Dermis microvascular lymphatic vessel endothelial cell (primary cell): Measurements from ENCODE around the gene LLGL2. TPM values are rescaled to one million over a fixed set of nuclear protein-coding genes. Genes with fewer than 3 reads are reported as not detected.
"Not testable (repeated sequence)": the region's sequence is repeated elsewhere in the genome, so short reads cannot be mapped to it uniquely, and the experiment has no call there.

Source experiments
- DNase-seq, 2 donors: peaks; one replicate each; pipeline versions ENCODE4 v3.0.0 to v3.0.0-alpha.2; 2010; ENCODE audit warnings: low read depth in 2 of 2
- total RNA-seq: library from RNA; depleted of rRNA; stranded (reverse); fragments of >200 nt; gene quantifications from 2 replicates; pipeline ENCODE4 v1.2.1, GENCODE V29; 2014

The LLGL2 gene
- total RNA-seq, 1 donor from 2014 or later = 12.6 TPM

DNA sequence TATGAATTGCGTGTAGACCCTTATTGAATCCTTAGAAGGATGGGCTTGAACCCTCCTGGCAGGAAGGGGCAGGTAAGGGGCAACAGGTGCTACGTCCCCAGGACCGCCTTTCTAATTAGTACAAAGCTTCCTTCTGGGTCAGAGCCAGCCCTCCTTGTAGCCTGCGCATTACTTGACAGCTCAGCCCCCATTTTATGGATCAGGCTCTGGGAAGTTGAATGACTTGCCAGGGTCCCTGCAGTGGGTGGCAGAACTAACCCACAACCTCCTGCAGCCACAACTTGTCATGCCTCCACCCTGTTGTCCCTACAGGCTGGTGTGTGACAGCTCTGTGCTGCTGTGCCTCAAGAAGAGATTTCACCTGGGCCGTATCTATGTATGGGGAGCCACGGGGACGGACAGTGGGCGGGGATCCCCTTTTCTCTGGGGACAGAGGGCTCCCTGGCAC, 64.8 kb downstream of the LLGL2 start:
- DNase-seq = no peak

DNA sequence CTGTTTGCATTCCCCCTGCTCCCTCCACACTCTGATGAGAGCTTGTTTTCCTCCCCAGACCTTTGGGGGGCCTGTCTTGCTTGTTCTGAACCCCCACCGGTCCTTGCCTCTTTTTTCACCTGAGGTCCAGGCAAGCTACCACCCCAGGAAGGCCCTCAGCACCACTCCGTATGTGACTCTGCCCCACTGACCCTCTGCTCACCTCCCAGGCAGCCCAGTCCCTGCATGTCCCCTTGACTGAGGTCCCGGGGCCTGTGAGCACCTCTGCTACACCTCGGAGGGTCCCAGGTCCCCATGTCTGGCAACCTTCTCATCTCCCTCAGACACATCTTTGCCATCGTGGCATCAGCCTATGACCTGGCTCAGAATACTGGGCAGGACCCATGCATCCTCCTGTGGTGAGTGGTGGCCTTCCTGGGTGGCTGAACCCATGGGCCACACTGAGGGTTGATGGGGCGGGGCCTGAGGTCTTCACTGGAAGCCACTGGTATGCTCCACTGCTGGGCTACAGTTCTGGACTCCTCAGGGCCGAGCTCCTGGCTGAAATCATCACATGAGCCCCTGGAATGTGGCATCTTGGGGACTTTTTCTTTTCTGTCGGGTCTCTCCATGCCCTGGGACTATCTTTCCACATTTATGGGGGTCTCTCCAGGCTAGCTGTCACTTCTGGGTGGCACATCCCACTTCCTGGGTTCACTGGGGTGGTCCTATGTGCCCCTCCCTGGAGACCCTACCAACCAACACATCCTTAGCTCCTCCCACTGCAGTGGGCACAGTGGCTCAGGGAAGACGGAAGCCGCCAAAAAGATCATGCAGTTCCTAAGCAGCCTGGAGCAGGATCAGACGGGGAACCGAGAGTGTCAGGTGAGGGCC, 65.6 kb downstream of the LLGL2 start:
- DNase-seq = no peak

DNA sequence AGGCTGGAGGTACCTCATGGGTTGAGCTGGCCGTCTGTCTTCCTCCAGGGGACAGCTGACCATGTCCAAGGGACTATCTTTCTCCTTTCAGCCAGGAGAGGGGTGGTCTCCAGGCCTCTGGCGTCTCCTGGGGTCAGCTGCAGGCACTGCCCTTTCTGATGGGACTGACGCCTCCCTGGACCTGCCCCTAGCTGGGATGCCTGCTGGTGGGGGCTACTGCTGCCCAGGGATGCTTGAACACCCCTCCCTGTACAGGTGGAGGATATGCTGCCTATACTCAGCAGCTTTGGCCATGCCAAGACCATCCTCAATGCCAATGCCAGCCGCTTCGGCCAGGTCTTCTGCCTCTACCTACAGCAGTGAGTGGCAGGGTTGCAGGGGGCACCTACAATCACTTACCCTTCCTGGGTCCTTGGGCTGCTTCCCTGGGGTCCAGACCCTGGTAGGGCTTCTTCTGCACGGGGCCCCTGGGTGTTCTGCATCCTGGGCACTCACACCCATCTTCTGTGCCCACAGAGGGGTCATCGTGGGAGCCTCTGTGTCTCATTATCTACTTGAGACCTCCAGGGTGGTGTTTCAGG, 66.3 kb downstream of the LLGL2 start:
- no peak for DNase-seq

DNA sequence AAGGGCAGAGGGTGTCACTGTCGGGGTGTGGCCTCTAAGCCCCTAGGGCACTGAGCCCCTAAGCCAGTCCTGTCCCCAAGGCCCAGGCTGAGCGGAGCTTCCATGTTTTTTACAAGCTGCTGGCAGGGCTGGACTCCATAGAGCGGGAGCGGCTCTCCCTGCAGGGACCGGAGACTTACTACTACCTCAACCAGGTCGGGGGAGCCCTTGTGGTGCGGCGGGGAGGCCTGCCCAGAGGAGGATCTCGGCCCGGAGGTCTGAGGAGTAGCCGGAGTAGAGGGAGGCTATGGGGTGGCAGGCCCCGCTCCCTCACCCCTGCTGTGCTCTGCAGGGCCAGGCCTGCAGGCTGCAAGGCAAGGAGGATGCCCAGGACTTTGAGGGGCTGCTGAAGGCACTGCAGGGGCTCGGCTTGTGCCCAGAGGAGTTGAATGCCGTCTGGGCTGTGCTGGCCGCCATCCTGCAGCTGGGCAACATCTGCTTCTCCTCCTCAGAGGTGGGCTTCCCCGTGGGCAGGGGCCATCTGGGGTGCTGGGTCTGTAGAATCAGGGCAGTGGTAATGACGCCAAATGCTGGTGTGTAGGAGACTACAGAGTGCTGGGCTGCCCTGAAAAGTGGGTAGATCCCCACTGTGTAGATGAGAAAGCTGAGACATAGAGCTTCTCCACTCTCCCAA, 67.0 kb downstream of the LLGL2 start:
- no peak for DNase-seq

DNA sequence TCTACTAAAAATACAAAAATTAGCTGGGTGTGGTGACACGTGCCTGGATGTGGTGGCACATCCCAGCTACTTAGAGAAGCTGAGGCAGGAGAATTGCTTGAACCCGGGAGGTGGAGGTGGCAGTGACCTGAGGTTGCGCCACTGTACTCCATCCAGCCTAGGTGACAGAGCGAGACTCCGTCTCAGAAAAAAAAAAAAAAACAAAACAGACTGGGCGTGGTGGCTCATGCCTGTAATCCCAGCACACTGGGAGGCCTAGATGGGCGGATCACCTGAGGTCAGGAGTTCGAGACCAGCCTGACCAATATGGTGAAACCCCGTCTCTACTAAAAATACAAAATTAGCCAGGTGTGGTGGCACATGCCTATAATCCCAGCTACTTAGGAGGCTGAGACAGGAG, 67.9 kb downstream of the LLGL2 start:
- DNase-seq = not testable (repeated sequence)

DNA sequence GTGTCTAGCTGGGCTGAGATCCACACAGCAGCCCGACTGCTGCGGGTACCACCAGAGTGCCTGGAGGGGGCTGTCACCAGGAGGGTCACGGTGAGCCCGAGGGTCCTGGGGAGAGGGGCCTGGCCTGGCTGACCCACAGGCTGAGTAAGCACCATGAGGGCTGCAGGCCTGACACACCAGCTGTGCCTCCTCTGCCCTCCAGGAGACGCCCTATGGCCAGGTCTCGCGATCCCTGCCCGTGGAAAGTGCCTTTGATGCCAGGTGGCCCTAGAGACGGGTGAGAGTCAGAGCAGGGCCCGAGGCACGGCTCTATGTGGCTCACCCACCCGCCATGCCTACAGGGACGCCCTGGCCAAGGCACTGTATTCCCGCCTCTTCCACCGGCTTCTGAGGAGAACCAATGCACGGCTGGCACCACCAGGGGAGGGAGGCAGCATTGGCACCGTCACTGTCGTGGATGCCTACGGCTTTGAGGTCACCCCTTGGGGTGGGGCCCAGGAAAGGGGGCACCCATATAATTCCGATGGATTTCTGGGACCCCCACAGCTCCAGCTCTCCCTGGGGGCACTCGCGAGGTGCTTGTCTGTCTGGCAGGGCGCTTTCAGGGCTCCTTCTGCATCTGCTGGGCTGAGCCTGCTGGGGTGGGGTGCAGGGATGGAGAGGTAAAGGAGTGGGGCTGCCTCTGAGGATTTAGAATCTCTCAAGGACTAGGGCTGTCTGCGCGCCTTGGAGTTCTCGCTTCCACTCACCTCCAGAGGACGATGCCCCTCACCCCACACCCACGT, 69.2 kb downstream of the LLGL2 start:
- DNase-seq = no peak

DNA sequence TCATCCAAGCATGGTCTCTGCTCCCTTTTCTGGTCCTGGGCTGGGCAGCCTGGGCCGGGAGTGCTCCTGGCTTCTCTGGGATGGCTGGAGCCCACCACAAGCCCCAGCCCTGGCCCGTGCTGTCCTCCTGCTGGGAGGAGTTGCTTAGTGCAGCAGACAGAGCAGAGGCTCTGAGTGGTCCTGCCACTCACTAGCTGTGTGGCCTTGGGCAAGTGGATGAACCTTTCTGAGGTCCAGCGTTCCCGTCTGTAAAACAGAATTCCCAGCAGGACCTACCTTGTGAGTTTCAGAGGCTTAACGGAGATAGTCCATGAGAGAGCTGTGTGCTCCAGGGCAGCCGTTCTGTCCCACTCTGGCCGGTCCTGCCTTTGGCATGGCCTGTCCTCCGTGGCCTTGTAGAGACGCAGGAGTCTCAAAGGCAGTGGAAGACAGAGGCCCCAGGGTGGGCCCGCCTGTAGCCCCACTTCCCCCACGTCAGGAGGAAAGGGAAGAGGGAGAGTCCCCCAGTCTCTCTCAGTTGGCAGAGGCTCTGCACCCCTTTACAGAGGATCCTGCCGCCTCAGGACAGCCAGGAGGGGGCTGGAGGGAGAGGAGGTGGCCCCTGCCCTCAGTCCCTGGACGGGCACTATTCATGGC, 69.9 kb downstream of the LLGL2 start:
- DNase-seq = no peak

DNA sequence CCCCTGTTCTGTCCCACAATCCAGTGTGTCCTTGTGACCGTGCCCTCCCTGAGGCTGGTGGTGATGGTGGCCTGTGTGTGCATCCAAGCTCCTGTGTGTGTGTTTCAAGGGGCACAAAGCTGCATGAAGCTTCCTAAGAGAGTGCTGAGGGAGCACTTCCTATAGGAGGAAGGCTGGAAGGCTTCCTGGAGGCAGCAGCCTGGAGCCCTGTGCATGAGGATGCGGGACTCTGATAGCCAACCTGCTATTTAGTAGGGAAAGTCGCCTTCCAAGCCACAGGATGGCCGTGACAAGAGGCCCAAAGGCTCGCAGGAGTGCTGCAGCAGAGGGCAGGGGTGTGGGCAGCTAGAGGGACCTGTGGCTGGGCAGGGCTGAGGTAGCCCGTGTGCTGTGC, 70.4 kb downstream of the LLGL2 start:
- no peak for DNase-seq

DNA sequence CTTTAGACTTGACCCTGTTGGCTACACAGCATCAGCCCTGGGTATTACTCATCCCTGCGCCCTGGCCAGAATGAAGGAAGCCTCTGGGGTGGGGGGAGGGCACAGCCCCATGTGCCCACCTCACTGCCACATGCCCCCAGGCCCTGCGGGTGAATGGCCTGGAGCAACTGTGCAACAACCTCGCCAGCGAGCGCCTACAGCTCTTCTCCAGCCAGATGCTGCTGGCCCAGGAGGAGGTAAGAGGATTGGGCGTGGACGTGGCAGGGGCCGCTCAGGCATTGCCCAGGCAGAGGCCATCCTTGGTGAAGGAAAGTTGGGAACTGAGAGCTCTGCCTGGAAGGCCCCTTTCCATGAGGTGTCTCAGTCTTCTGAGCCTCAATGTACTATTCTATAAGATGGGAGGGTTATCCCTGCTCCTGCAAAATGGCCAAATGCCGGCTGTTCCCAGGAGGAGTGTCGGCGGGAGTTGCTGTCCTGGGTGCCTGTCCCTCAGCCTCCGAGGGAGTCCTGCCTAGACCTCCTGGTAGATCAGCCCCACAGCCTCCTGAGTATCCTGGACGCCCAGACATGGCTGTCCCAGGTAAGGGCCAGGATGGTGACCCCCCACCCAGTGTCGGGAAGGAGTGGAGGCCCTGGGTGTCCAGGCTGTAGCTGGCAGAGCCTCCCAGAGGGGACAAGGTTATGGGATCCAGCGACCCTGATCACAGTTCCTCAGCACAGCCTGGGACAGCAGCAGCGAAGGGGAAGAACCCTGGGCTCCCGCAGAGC, 71.0 kb downstream of the LLGL2 start:
- no peak for DNase-seq

DNA sequence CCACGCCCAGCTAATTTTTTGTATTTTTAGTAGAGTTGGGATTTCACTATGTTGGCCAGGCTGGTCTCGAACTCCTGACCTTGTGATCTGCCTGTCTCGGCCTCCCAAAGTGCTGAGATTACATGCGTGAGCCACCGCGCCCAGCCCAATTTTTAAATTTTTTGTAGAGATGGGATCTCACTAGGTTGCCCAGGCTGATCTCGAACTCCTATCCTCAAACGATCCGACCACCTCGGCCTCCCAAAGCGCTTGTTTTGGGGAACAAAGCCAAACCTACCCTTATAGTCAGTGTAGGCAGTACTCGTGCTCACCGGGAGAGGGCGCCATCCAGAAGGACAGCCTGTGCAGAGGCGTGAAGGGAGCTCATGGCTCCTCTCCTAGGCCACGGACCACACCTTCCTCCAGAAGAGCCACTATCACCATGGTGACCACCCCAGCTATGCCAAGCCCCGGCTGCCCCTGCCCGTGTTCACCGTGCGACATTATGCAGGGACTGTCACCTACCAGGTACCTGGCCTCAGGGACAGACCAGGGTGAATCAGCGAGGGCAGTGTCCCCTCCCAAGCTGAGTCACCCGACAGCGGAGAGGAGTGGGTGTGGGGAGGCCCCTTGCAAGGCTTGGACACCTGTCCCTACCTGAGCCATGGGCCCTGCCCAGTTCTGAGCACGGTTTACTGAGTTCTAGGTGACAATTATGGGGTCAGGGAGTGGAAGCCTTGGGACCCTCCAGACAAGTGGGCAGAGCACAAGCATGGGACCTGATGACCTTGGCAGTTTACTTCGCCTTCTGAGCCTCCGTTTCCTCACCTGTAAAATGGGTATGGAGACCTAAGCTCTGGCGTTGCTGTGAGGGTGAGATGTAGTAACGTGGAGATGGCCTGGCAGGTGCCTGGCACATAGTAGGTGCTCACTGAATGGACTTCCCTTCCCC, 75.8 kb downstream of the LLGL2 start:
- DNase-seq = peak in 1 of 2 donors; percentile 40

DNA sequence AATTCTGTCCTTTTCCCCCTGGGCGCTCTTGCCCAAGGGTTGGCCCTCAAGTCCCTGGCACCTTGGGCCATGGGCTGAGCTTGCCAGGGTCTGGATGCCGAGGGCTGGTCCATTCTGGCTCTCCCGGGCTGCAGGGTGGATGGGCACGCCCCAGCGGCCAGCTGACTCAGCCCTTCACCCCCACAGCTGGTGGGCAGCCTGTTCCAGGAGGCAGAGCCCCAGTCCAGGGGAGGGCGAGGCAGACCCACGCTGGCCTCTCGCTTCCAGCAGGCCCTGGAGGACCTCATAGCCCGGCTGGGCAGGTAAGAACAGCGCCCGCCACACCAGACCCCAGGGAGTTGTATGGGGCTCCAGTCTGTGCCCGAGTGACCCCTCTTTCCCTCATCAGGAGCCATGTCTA, 77.1 kb downstream of the LLGL2 start:
- DNase-seq = no peak

DNA sequence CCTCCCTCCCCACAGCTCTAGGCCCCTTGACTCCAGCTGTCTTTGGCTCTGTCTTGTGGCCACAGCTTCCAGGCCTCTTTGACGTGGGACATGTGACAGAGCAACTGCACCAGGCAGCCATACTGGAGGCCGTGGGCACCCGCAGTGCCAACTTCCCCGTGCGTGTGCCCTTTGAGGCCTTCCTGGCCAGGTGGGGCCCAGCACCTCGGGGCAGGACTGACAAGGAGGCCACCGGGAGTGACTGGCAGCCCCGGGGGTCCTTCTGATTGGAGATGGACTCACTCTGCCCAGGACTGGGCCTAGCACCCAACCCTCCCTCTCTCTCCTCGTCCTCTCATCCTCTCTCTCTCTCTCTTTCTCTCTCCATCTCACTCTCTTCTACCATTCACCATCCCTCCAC, 77.6 kb downstream of the LLGL2 start:
- DNase-seq = no peak

DNA sequence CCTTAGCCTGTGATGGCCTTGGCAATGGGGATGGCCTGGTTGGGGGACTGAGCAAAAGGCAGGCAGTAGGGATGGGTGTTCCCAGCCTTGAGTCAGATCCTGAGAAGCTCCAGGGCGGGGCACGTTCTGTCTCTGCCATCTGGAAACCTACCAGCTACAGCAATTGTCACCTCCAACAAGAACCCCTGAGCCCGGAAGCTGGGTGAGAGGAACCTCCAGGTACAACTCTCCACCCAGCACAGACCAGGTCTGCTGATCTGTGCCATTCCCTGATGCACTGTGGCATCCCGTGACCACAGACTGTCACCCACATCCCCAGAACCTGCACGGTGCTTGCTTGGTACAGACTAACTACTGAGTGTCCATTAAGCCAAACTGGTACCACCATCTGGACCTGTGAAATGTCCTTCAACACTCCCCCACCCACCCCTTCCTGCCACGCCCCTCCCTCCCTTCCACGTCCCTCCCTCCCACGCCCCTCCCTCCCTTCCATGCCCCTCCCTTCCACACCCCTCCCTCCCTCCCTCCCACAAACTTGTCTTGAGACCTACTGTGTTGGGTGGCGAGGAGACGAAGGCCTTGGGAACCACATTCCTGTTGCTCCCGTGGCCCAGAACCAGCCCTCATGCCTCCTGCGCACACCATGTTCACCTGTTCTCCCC, 78.7 kb downstream of the LLGL2 start:
- no peak for DNase-seq

DNA sequence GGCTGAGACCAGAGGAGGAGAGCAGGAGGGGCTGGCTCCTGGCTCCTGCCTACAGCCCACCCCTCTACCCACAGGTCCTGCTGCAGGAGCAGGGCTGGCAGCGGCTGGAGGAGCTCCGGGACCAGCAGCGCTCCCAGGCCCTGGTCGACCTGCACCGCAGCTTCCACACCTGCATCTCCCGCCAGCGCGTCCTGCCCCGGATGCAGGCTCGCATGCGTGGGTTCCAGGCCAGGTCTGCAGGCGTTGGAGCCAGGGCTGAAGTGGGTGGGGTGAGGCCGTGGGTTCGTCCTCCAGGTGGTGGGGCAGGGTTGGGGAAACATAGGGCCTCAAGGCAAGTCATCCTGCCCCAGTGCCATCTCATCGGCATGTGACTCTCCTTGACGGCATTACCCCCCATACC, 80.3 kb downstream of the LLGL2 start:
- no peak for DNase-seq

DNA sequence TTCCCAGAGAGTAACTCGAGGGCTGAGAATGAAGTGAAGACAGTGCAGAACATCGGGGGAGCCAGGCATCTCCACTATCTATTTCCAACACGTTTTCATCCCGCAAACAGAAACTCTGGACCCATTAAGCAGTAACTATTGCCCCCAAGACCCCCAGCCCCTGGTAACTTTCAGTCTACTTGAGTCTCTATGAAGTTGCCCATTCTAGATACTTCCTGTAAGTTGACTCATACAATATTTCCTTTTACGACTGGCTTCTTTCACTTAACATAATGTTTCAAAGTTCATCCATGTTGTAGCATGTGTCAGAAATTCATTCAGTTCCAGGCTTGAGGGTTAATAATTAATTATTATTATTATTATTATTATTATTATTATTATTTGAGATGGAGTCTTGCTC, 81.6 kb downstream of the LLGL2 start:
- no peak for DNase-seq

DNA sequence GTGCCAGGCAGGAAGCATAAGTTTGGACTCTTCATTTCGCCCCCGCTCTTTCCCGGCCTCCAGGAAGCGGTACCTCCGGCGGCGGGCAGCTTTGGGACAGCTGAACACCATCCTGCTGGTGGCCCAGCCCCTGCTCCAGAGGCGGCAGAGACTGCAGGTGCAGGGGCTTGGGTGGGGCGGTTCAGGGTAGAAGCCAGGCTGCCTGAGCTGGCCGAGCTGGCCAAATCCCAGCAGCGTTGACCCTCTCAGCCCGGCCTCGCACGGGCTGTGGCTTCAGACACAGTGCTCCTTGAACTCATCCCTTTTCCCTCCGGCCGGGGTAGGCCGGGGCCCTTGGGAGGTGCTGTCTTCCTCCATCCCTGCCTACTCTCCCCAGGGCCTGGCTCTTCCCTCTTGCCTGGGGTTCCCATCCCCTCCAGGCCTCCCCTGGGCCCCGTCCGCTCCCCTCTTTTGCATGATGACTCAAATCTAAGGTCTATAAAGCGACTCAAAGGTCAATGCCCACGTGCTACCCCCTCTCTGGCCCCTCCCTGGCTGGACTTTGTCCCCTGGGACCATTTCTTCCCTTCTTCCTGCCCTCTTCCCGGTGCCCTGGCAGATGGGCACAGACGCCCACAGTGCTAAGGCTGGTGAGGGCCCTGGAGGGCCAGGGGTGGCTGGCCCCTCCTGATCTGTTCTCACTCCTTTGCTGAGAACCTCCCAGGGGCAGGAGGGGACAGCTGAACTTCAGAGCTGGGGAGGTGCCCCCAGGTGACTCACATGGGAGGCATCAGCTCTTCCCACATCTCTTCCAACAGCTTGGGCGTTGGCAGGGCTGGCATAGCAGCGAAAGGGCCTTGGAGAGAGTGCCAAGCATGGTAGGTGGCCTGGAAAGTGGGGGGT, 84.8 kb downstream of the LLGL2 start:
- no peak for DNase-seq

DNA sequence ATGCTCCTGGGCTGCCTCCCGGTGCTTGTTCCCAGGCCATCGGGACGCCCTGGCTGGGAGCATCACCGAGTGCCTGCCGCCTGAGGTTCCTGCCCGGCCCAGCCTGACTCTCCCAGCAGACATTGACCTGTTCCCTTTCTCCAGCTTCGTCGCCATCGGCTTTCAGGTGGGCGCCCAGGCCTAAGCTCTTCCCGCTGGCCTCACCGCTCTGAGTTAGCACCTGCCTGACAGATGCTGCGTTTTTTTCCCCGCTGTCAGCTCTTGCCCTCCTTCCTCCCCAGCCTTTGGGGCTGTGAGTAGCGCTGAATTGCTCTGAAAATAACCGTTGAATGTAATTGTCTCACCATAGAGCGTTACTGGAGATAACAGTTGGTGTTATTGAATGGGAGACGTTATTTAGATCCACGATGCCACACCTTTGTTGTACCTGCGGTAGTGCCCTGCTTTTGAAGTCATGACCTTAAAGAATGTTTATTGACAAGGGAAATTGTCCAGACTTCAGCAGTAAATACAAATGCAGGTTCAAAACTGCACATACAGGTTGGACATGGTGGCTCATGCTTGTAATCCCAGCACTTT, 86.4 kb downstream of the LLGL2 start:
- DNase-seq = no peak
